Breast epithelium (tissue), 4 donors: ENCODE measurements around the gene SLC34A3. TPM values are rescaled to one million over a fixed set of nuclear protein-coding genes. Genes with fewer than 3 reads are reported as not detected.

Experiments
- DNase-seq, 2 donors: peaks; one replicate each; pipeline ENCODE4 v3.0.0-alpha.2; 2019; ENCODE audit warnings: low spot score in 2 of 2
- H3K27ac ChIP-seq, 2 donors: fragments of 200-600 bp; sonication (generic) in 1 of 2; one replicate each; pipeline ENCODE4 v1.5.1; 2016 to 2019; ENCODE audit warnings: mild to moderate bottlenecking in 1 of 2
- H3K27me3 ChIP-seq, 2 donors: fragments of 200-600 bp; sonication (generic) in 1 of 2; one replicate each; pipeline versions ENCODE4 v1.5.1 to v1.6.0; 2017 to 2019; ENCODE audit warnings: control low read depth in 1 of 2, mild to moderate bottlenecking in 1 of 2
- H3K36me3 ChIP-seq: fragments of 200-600 bp; one replicate; pipeline ENCODE4 v1.5.1; 2019
- H3K4me1 ChIP-seq, 2 donors: fragments of 200-600 bp; sonication (generic); one replicate each; pipeline ENCODE4 v1.5.1; 2016 to 2019; ENCODE audit warnings: control low read depth in 1 of 2
- H3K4me3 ChIP-seq, 3 donors: fragments of 200-600 bp; sonication (generic); 1 replicate in 2 of 3; 2 replicates in 1 of 3; pipeline ENCODE4 v1.5.1; 2016 to 2019; ENCODE audit warnings: mild to moderate bottlenecking in 3 of 3, moderate library complexity in 2 of 3
- H3K9me3 ChIP-seq, 2 donors: fragments of 200-600 bp; sonication (generic) in 1 of 2; one replicate each; pipeline ENCODE4 v1.5.1; 2016 to 2019; ENCODE audit warnings: control low read depth in 1 of 2
- CTCF ChIP-seq, 3 donors: fragments of 450-650 bp; IDR thresholded peaks; one replicate each; pipeline ENCODE4 v1.5.1; 2016 to 2017; ENCODE audit warnings: antibody characterized with exemption in 3 of 3, mild to moderate bottlenecking in 3 of 3, moderate library complexity in 3 of 3
- POLR2A ChIP-seq: fragments of 450-650 bp; IDR thresholded peaks from one replicate; pipeline ENCODE4 v1.6.1; 2016; ENCODE audit warnings: antibody characterized with exemption, mild to moderate bottlenecking, moderate library complexity
- POLR2AphosphoS5 ChIP-seq, 3 donors: sonication (generic); formaldehyde crosslinking; IDR thresholded peaks; one replicate each; pipeline ENCODE4 v1.6.1; 2017; ENCODE audit warnings: antibody characterized with exemption in 3 of 3
- intact Hi-C: fragments of 100-400 bp; cut with DNase I; formaldehyde crosslinking; loops from one replicate; pipeline ENCODE4 v1.15.1; 2023; ENCODE audit warnings: low total_unique reads
- total RNA-seq, 3 donors: library from RNA; depleted of rRNA; stranded (reverse); fragments of >200 nt; gene quantifications; one replicate each; pipeline ENCODE4 v1.1.0, GENCODE V29; 2016

The SLC34A3 gene
- total RNA-seq, 3 donors from 2014 or later, result not detected

- H3K27ac ChIP-seq, result peak overlapping the region; percentile 92 to 99
- H3K36me3 ChIP-seq, result no peaks in the 10 kb centered on the region
- H3K27me3 ChIP-seq, result no peaks in the 10 kb centered on the region
- H3K9me3 ChIP-seq, result no peaks in the 10 kb centered on the region
- peak overlapping the region; percentile 96 to 100 (median 99) for H3K4me3 ChIP-seq
- TF ChIP-seq POLR2A, result no peak
- TF ChIP-seq CTCF (IDR thresholded peaks at IDR 0.05), result peak in 1 of 3 donors; percentile 24
- intact Hi-C loops, result no loop called here
- no peak for DNase-seq
- H3K4me1 ChIP-seq, result peaks cover 28 to 34% of the 10 kb centered on the region in 2 donors
These were observed 41.1 kb upstream of the SLC34A3 start for GRCh38 chr9:137189297-137190295.

- Histone ChIP-seq H3K36me3 (no peaks in the 10 kb centered on the region), H3K27me3 (no peaks in the 10 kb centered on the region), H3K4me3 (peak overlapping the region in 2 of 3 donors; percentile 99 to 100), H3K4me1 (peaks cover 28 to 42% of the 10 kb centered on the region in 2 donors), H3K9me3 (no peaks in the 10 kb centered on the region), H3K27ac (peak overlapping the region; percentile 92 to 99)
- no peak for DNase-seq
- TF ChIP-seq POLR2A (no peak), CTCF (IDR thresholded peaks at IDR 0.05) (no peak), POLR2AphosphoS5 (IDR thresholded peaks at IDR 0.05) (no peak)
- intact Hi-C loops, result no loop called here
These were observed 40.3 kb upstream of the SLC34A3 start for GRCh38 chr9:137190315-137190856.

GRCh38 chr9:137191245-137191644 lies 39.5 kb upstream of the SLC34A3 start:
- TF ChIP-seq POLR2AphosphoS5 (IDR thresholded peaks at IDR 0.05) (no peak), CTCF (IDR thresholded peaks at IDR 0.05) (no peak), POLR2A (no peak)
- no peak for DNase-seq
- Histone ChIP-seq H3K27me3 (no peaks in the 10 kb centered on the region), H3K4me1 (peaks cover 27 to 43% of the 10 kb centered on the region in 2 donors), H3K4me3 (no peak overlapping the region), H3K9me3 (no peaks in the 10 kb centered on the region), H3K27ac (no peak overlapping the region), H3K36me3 (no peaks in the 10 kb centered on the region)
- intact Hi-C loops, result no loop called here

GRCh38 chr9:137191691-137192447 lies 38.8 kb upstream of the SLC34A3 start:
- no peak for TF ChIP-seq CTCF (IDR thresholded peaks at IDR 0.05)
- no peak for TF ChIP-seq POLR2A
- TF ChIP-seq POLR2AphosphoS5 (IDR thresholded peaks at IDR 0.05), result no peak
- H3K27ac ChIP-seq, result no peak overlapping the region
- H3K4me3 ChIP-seq, result no peak overlapping the region
- no peaks in the 10 kb centered on the region for H3K27me3 ChIP-seq
- no peaks in the 10 kb centered on the region for H3K9me3 ChIP-seq
- no peaks in the 10 kb centered on the region for H3K36me3 ChIP-seq
- no peak for DNase-seq
- intact Hi-C loops, result no loop called here
- peaks cover 23 to 37% of the 10 kb centered on the region in 2 donors for H3K4me1 ChIP-seq
